ENCODE results near the gene SPEF2. TPM values are rescaled to one million over a fixed set of nuclear protein-coding genes. Genes with fewer than 3 reads are reported as not detected.
A peak's percentile ranks its signal among the peaks of the same experiment; 100 is the strongest.

SPEF2 gene
- total RNA-seq, 1 experiment from 2014 or later, result 0.15 TPM

- no peak for DNase-seq (ENCODE audit: low spot score)
- ChIA-PET POLR2A (no interaction called here), CTCF (no interaction called here)
- Mint-ChIP-seq H3K9me3 (no peaks in the 10 kb centered on the region), H3K36me3 (no peaks in the 10 kb centered on the region), H3K4me3 (no peak overlapping the region), H3K27ac (no peak overlapping the region), H3K4me1 (peaks cover 8% of the 10 kb centered on the region), H3K27me3 (ENCODE audit: low read depth) (no peaks in the 10 kb centered on the region)
- TF ChIP-seq TCF7 (CRISPR knock-in tag; IDR thresholded peaks at IDR 0.05; ENCODE audit: low read depth) (no peak), ZNF232 (CRISPR knock-in tag; IDR thresholded peaks at IDR 0.05) (no peak), ELF4 (CRISPR knock-in tag; IDR thresholded peaks at IDR 0.05; ENCODE audit: low read depth) (no peak), SOX15 (CRISPR knock-in tag; IDR thresholded peaks at IDR 0.05) (no peak), ATF1 (CRISPR knock-in tag; IDR thresholded peaks at IDR 0.05) (no peak), ZNF263 (CRISPR knock-in tag; IDR thresholded peaks at IDR 0.05; ENCODE audit: low read depth) (no peak), PRRX2 (CRISPR knock-in tag; IDR thresholded peaks at IDR 0.05) (no peak)
- TF ChIP-seq, protein P1, sequence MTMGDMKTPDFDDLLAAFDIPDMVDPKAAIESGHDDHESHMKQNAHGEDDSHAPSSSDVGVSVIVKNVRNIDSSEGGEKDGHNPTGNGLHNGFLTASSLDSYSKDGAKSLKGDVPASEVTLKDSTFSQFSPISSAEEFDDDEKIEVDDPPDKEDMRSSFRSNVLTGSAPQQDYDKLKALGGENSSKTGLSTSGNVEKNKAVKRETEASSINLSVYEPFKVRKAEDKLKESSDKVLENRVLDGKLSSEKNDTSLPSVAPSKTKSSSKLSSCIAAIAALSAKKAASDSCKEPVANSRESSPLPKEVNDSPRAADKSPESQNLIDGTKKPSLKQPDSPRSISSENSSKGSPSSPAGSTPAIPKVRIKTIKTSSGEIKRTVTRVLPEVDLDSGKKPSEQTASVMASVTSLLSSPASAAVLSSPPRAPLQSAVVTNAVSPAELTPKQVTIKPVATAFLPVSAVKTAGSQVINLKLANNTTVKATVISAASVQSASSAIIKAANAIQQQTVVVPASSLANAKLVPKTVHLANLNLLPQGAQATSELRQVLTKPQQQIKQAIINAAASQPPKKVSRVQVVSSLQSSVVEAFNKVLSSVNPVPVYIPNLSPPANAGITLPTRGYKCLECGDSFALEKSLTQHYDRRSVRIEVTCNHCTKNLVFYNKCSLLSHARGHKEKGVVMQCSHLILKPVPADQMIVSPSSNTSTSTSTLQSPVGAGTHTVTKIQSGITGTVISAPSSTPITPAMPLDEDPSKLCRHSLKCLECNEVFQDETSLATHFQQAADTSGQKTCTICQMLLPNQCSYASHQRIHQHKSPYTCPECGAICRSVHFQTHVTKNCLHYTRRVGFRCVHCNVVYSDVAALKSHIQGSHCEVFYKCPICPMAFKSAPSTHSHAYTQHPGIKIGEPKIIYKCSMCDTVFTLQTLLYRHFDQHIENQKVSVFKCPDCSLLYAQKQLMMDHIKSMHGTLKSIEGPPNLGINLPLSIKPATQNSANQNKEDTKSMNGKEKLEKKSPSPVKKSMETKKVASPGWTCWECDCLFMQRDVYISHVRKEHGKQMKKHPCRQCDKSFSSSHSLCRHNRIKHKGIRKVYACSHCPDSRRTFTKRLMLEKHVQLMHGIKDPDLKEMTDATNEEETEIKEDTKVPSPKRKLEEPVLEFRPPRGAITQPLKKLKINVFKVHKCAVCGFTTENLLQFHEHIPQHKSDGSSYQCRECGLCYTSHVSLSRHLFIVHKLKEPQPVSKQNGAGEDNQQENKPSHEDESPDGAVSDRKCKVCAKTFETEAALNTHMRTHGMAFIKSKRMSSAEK (CRISPR knock-in tag; IDR thresholded peaks at IDR 0.05; ENCODE audit: borderline replicate concordance), result no peak
- TF ChIP-seq, protein P2, sequence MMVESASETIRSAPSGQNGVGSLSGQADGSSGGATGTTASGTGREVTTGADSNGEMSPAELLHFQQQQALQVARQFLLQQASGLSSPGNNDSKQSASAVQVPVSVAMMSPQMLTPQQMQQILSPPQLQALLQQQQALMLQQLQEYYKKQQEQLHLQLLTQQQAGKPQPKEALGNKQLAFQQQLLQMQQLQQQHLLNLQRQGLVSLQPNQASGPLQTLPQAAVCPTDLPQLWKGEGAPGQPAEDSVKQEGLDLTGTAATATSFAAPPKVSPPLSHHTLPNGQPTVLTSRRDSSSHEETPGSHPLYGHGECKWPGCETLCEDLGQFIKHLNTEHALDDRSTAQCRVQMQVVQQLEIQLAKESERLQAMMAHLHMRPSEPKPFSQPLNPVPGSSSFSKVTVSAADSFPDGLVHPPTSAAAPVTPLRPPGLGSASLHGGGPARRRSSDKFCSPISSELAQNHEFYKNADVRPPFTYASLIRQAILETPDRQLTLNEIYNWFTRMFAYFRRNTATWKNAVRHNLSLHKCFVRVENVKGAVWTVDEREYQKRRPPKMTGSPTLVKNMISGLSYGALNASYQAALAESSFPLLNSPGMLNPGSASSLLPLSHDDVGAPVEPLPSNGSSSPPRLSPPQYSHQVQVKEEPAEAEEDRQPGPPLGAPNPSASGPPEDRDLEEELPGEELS (CRISPR knock-in tag; IDR thresholded peaks at IDR 0.05), result no peak
- TF ChIP-seq, protein P3, sequence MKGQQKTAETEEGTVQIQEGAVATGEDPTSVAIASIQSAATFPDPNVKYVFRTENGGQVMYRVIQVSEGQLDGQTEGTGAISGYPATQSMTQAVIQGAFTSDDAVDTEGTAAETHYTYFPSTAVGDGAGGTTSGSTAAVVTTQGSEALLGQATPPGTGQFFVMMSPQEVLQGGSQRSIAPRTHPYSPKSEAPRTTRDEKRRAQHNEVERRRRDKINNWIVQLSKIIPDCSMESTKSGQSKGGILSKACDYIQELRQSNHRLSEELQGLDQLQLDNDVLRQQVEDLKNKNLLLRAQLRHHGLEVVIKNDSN (CRISPR knock-in tag; IDR thresholded peaks at IDR 0.05), result no peak
- TF ChIP-seq, protein P4, sequence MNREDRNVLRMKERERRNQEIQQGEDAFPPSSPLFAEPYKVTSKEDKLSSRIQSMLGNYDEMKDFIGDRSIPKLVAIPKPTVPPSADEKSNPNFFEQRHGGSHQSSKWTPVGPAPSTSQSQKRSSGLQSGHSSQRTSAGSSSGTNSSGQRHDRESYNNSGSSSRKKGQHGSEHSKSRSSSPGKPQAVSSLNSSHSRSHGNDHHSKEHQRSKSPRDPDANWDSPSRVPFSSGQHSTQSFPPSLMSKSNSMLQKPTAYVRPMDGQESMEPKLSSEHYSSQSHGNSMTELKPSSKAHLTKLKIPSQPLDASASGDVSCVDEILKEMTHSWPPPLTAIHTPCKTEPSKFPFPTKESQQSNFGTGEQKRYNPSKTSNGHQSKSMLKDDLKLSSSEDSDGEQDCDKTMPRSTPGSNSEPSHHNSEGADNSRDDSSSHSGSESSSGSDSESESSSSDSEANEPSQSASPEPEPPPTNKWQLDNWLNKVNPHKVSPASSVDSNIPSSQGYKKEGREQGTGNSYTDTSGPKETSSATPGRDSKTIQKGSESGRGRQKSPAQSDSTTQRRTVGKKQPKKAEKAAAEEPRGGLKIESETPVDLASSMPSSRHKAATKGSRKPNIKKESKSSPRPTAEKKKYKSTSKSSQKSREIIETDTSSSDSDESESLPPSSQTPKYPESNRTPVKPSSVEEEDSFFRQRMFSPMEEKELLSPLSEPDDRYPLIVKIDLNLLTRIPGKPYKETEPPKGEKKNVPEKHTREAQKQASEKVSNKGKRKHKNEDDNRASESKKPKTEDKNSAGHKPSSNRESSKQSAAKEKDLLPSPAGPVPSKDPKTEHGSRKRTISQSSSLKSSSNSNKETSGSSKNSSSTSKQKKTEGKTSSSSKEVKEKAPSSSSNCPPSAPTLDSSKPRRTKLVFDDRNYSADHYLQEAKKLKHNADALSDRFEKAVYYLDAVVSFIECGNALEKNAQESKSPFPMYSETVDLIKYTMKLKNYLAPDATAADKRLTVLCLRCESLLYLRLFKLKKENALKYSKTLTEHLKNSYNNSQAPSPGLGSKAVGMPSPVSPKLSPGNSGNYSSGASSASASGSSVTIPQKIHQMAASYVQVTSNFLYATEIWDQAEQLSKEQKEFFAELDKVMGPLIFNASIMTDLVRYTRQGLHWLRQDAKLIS (CRISPR knock-in tag; IDR thresholded peaks at IDR 0.05; ENCODE audit: borderline replicate concordance), result no peak
- ATAC-seq, result no peak
Measured at GRCh38 chr5:35647712-35648111, 30.0 kb downstream of the SPEF2 start.

DNA sequence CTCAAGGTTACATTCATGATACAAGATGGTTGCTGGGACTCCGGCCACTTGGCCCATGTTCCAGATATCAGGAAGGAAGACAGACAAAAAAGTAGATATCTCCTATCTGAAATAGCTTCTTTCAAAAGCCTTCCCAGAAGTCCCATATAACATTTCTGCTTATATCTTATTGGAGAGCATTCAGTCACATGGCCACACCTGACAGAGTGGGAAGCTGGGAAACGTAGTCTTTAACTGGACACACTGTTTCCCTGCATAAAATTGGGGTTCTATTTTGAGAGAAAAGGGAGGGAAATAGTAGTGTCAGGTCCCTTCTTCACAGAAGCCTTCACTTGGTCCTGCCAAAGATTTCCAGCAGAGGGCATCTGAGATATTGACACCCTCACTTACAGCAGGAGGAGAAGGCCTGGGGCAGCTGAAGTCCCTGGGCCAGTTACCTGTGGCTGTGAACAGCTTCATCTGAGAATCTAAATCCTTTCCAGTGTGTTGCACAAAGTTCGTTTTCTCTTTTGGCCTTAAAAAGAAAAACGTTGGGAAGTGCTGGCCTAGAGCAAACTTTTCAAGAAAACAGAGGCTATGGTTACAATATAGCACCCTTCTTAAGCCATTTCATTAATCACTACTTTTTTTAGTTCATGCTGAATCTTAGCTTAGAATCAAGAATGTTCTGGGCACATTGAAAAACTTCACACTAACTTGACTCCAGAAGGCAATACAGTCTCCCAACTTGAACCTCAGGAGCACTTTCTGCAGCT is 33.5 kb downstream of the SPEF2 start:
- DNase-seq (ENCODE audit: low spot score) (peak; percentile 59), ATAC-seq (peak; percentile 97)
- Mint-ChIP-seq H3K27ac (no peak overlapping the region), H3K4me1 (peaks cover 17% of the 10 kb centered on the region), H3K36me3 (no peaks in the 10 kb centered on the region), H3K4me3 (no peak overlapping the region), H3K9me3 (no peaks in the 10 kb centered on the region), H3K27me3 (ENCODE audit: low read depth) (no peaks in the 10 kb centered on the region)
- ChIA-PET CTCF (interaction anchor here (0.6 to 2.1 kb wide), 18 partner anchors 8 to 275 kb away, joined by 3 to 52 read pairs (median 4); no protein-coding TSS in a partner anchor), POLR2A (interaction anchor here (0.6 kb wide), 1 partner anchor 482 kb away, joined by 3 read pairs; no protein-coding TSS in a partner anchor)
- no peak for TF ChIP-seq ZNF396 (CRISPR knock-in tag; IDR thresholded peaks at IDR 0.05; ENCODE audit: borderline replicate concordance)
- no peak for TF ChIP-seq SOX15 (CRISPR knock-in tag; IDR thresholded peaks at IDR 0.05)
- TF ChIP-seq ZNF232 (CRISPR knock-in tag; IDR thresholded peaks at IDR 0.05), result no peak
- no peak for TF ChIP-seq IRF2 (CRISPR knock-in tag; IDR thresholded peaks at IDR 0.05; ENCODE audit: borderline replicate concordance, low read depth)
- TF ChIP-seq, protein P5, sequence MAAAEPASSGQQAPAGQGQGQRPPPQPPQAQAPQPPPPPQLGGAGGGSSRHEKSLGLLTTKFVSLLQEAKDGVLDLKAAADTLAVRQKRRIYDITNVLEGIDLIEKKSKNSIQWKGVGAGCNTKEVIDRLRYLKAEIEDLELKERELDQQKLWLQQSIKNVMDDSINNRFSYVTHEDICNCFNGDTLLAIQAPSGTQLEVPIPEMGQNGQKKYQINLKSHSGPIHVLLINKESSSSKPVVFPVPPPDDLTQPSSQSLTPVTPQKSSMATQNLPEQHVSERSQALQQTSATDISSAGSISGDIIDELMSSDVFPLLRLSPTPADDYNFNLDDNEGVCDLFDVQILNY (CRISPR knock-in tag; IDR thresholded peaks at IDR 0.05), result no peak
- TF ChIP-seq ZNF317 (CRISPR knock-in tag; IDR thresholded peaks at IDR 0.05; ENCODE audit: borderline replicate concordance, low read depth), result no peak
- TF ChIP-seq SP1 (CRISPR knock-in tag; conservative IDR thresholded peaks at IDR 0.05), result no peak
- TF ChIP-seq, protein P6, sequence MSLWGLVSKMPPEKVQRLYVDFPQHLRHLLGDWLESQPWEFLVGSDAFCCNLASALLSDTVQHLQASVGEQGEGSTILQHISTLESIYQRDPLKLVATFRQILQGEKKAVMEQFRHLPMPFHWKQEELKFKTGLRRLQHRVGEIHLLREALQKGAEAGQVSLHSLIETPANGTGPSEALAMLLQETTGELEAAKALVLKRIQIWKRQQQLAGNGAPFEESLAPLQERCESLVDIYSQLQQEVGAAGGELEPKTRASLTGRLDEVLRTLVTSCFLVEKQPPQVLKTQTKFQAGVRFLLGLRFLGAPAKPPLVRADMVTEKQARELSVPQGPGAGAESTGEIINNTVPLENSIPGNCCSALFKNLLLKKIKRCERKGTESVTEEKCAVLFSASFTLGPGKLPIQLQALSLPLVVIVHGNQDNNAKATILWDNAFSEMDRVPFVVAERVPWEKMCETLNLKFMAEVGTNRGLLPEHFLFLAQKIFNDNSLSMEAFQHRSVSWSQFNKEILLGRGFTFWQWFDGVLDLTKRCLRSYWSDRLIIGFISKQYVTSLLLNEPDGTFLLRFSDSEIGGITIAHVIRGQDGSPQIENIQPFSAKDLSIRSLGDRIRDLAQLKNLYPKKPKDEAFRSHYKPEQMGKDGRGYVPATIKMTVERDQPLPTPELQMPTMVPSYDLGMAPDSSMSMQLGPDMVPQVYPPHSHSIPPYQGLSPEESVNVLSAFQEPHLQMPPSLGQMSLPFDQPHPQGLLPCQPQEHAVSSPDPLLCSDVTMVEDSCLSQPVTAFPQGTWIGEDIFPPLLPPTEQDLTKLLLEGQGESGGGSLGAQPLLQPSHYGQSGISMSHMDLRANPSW (CRISPR knock-in tag; conservative IDR thresholded peaks at IDR 0.05; ENCODE audit: low read depth), result no peak
- TF ChIP-seq JUN (CRISPR knock-in tag; IDR thresholded peaks at IDR 0.05), result no peak
